HEK293 (cell line): ENCODE data around the gene CHD2.

Experiments used
- CTCF ChIP-seq: fragments of 450-650 bp; formaldehyde crosslinking; IDR thresholded peaks from 2 replicates; pipeline ENCODE4 v1.5.1; 2016; ENCODE audit warnings: missing biosample characterization, missing genetic modification characterization
- EGR2 ChIP-seq: fragments of 450-650 bp; formaldehyde crosslinking; IDR thresholded peaks from 2 replicates; pipeline ENCODE4 v1.5.1; 2016; ENCODE audit warnings: low read depth, missing biosample characterization, missing genetic modification characterization
- FEZF1 ChIP-seq: fragments of 450-650 bp; formaldehyde crosslinking; IDR thresholded peaks from 2 replicates; pipeline ENCODE4 v1.5.1; 2016; ENCODE audit warnings: missing biosample characterization, missing genetic modification characterization
- HOXA7 ChIP-seq: sonication (generic); formaldehyde crosslinking; IDR thresholded peaks from 2 replicates; pipeline ENCODE4 v1.8.1; 2022; ENCODE audit warnings: missing genetic modification reagents, borderline replicate concordance
- KLF8 ChIP-seq: fragments of 450-650 bp; formaldehyde crosslinking; IDR thresholded peaks from 2 replicates; pipeline ENCODE4 v1.5.1; 2016; ENCODE audit warnings: missing biosample characterization, missing genetic modification characterization
- KLF9 ChIP-seq: fragments of 450-650 bp; formaldehyde crosslinking; IDR thresholded peaks from 2 replicates; pipeline ENCODE4 v1.5.1; 2016; ENCODE audit warnings: missing biosample characterization, missing genetic modification characterization, low read depth
- MEIS1 ChIP-seq: sonication (generic); formaldehyde crosslinking; IDR thresholded peaks from 2 replicates; pipeline ENCODE4 v1.8.1; 2022; ENCODE audit warnings: missing genetic modification reagents, mild to moderate bottlenecking, borderline replicate concordance
- PRDM1 ChIP-seq: fragments of 450-650 bp; formaldehyde crosslinking; IDR thresholded peaks from 2 replicates; pipeline ENCODE4; 2016; ENCODE audit warnings: missing biosample characterization, missing genetic modification characterization
- SETDB1 ChIP-seq: IDR thresholded peaks from one replicate; pipeline ENCODE4 v1.6.1; 2017; ENCODE audit warnings: mild to moderate bottlenecking, low read length, moderate library complexity, mixed read lengths; ENCODE audit not compliant: insufficient read length
- SP3 ChIP-seq: fragments of 450-650 bp; formaldehyde crosslinking; IDR thresholded peaks from 2 replicates; pipeline ENCODE4 v1.5.1; 2016; ENCODE audit warnings: missing biosample characterization, missing genetic modification characterization
- TCF7L2 ChIP-seq: IDR thresholded peaks from 2 replicates; pipeline ENCODE4 v1.6.1; 2011; ENCODE audit warnings: low read depth, mild to moderate bottlenecking, inconsistent platforms, low read length, moderate library complexity, borderline replicate concordance
- TRIM28 ChIP-seq: IDR thresholded peaks from 2 replicates; pipeline ENCODE4 v1.6.1; 2011; ENCODE audit warnings: low read length, control low read depth, borderline replicate concordance
- ZBTB44 ChIP-seq: fragments of 450-650 bp; IDR thresholded peaks from 2 replicates; pipeline ENCODE4 v1.5.1; 2018; ENCODE audit warnings: missing biosample characterization, mild to moderate bottlenecking, missing genetic modification characterization
- ZBTB48 ChIP-seq: fragments of 450-650 bp; formaldehyde crosslinking; IDR thresholded peaks from 2 replicates; pipeline ENCODE4 v1.5.1; 2016; ENCODE audit warnings: missing biosample characterization, missing genetic modification characterization
- ZNF16 ChIP-seq: fragments of 450-650 bp; formaldehyde crosslinking; IDR thresholded peaks from 2 replicates; pipeline ENCODE4 v1.5.1; 2016; ENCODE audit warnings: low read depth, missing biosample characterization, missing genetic modification characterization
- ZNF221 ChIP-seq: fragments of 450-650 bp; formaldehyde crosslinking; IDR thresholded peaks from 2 replicates; pipeline ENCODE4 v1.5.1; 2017; ENCODE audit warnings: missing biosample characterization, missing genetic modification characterization, borderline replicate concordance
- ZNF223 ChIP-seq: fragments of 450-650 bp; formaldehyde crosslinking; IDR thresholded peaks from 2 replicates; pipeline ENCODE4 v1.5.1; 2016; ENCODE audit warnings: missing biosample characterization, missing genetic modification characterization
- ZNF23 ChIP-seq: fragments of 450-650 bp; formaldehyde crosslinking; IDR thresholded peaks from 2 replicates; pipeline ENCODE4 v1.5.1; 2016; ENCODE audit warnings: missing biosample characterization, missing genetic modification characterization, borderline replicate concordance
- ZNF274 ChIP-seq, 2 experiments: fragments of 200-500 bp in 1 of 2; fragments of 450-650 bp in 1 of 2; sonication (Bioruptor generic) in 1 of 2; formaldehyde crosslinking in 1 of 2; IDR thresholded peaks; 2 replicates each; pipeline versions ENCODE4 v1.5.1 to v1.6.1; 2014 to 2016; ENCODE audit warnings: borderline replicate concordance in 1 of 2, inconsistent platforms in 1 of 2, low read length in 1 of 2, missing biosample characterization in 1 of 2, missing genetic modification characterization in 1 of 2
- ZNF311 ChIP-seq: fragments of 450-650 bp; formaldehyde crosslinking; IDR thresholded peaks from 2 replicates; pipeline ENCODE4 v1.5.1; 2017; ENCODE audit warnings: missing biosample characterization, missing genetic modification characterization, borderline replicate concordance
- ZNF335 ChIP-seq: fragments of 450-650 bp; formaldehyde crosslinking; conservative IDR thresholded peaks from 2 replicates; pipeline ENCODE4 v1.5.1; 2016; ENCODE audit warnings: missing biosample characterization, missing genetic modification characterization
- ZNF362 ChIP-seq: fragments of 450-650 bp; formaldehyde crosslinking; IDR thresholded peaks from 2 replicates; pipeline ENCODE4 v1.5.1; 2016; ENCODE audit warnings: missing biosample characterization, missing genetic modification characterization
- ZNF433 ChIP-seq: fragments of 450-650 bp; formaldehyde crosslinking; IDR thresholded peaks from 2 replicates; pipeline ENCODE4 v1.5.1; 2016; ENCODE audit warnings: missing biosample characterization, missing genetic modification characterization, low read depth
- ZNF449 ChIP-seq: fragments of 450-650 bp; formaldehyde crosslinking; IDR thresholded peaks from 2 replicates; pipeline ENCODE4 v1.5.1; 2017; ENCODE audit warnings: missing biosample characterization, mild to moderate bottlenecking, missing genetic modification characterization, moderate library complexity
- ZNF501 ChIP-seq: fragments of 450-650 bp; formaldehyde crosslinking; IDR thresholded peaks from 2 replicates; pipeline ENCODE4 v1.5.1; 2016; ENCODE audit warnings: missing biosample characterization, missing genetic modification characterization
- ZNF521 ChIP-seq: fragments of 450-650 bp; formaldehyde crosslinking; IDR thresholded peaks from 2 replicates; pipeline ENCODE4 v1.5.1; 2017; ENCODE audit warnings: missing biosample characterization, mild to moderate bottlenecking, missing genetic modification characterization
- ZNF560 ChIP-seq: fragments of 450-650 bp; formaldehyde crosslinking; IDR thresholded peaks from 2 replicates; pipeline ENCODE4 v1.5.1; 2017; ENCODE audit warnings: missing biosample characterization, missing genetic modification characterization, borderline replicate concordance
- ZNF623 ChIP-seq: fragments of 450-650 bp; formaldehyde crosslinking; IDR thresholded peaks from 2 replicates; pipeline ENCODE4 v1.5.1; 2016; ENCODE audit warnings: missing biosample characterization, missing genetic modification characterization
- ZNF626 ChIP-seq: fragments of 450-650 bp; sonication (Bioruptor Pico); formaldehyde crosslinking; IDR thresholded peaks from 2 replicates; pipeline ENCODE4 v1.5.1; 2018; ENCODE audit warnings: missing biosample characterization, missing genetic modification characterization, inconsistent platforms
- ZNF658 ChIP-seq: fragments of 450-650 bp; formaldehyde crosslinking; IDR thresholded peaks from 2 replicates; pipeline ENCODE4; 2016; ENCODE audit warnings: missing biosample characterization, missing genetic modification characterization
- ZNF664 ChIP-seq: fragments of 450-650 bp; formaldehyde crosslinking; IDR thresholded peaks from 2 replicates; pipeline ENCODE4 v1.5.1; 2016; ENCODE audit warnings: missing biosample characterization, missing genetic modification characterization
- ZNF670 ChIP-seq: fragments of 450-650 bp; formaldehyde crosslinking; IDR thresholded peaks from 2 replicates; pipeline ENCODE4 v1.5.1; 2016; ENCODE audit warnings: missing biosample characterization, missing genetic modification characterization, low read depth
- ZNF704 ChIP-seq: fragments of 450-650 bp; formaldehyde crosslinking; IDR thresholded peaks from 2 replicates; pipeline ENCODE4 v1.5.1; 2016; ENCODE audit warnings: missing biosample characterization, missing genetic modification characterization
- ZNF837 ChIP-seq: fragments of 450-650 bp; formaldehyde crosslinking; IDR thresholded peaks from 2 replicates; pipeline ENCODE4 v1.5.1; 2016; ENCODE audit warnings: missing biosample characterization, missing genetic modification characterization
- ZNF843 ChIP-seq: fragments of 450-650 bp; formaldehyde crosslinking; IDR thresholded peaks from 2 replicates; pipeline ENCODE4 v1.5.1; 2016; ENCODE audit warnings: missing biosample characterization, missing genetic modification characterization
- ZSCAN16 ChIP-seq: fragments of 450-650 bp; formaldehyde crosslinking; IDR thresholded peaks from 2 replicates; pipeline ENCODE4 v1.5.1; 2016; ENCODE audit warnings: missing biosample characterization, missing genetic modification characterization

The CHD2 gene

GRCh38 chr15:92882697-92883162, 17.4 kb upstream of the CHD2 start (continued):
- no peak for TF ChIP-seq ZNF274 (IDR thresholded peaks at IDR 0.05; ENCODE audit: low read length)
- no peak for TF ChIP-seq ZNF274 (tag by site-specific recombination; IDR thresholded peaks at IDR 0.05; ENCODE audit: borderline replicate concordance)
- TF ChIP-seq SETDB1: no peak
- TF ChIP-seq MEIS1 (CRISPR knock-in tag): no peak
- no peak for TF ChIP-seq KLF9 (tag by site-specific recombination)
- TF ChIP-seq FEZF1 (tag by site-specific recombination): no peak
- no peak for TF ChIP-seq ZNF16 (tag by site-specific recombination)
- TF ChIP-seq ZNF623 (tag by site-specific recombination): no peak
- no peak for TF ChIP-seq ZNF560 (tag by site-specific recombination)
- TF ChIP-seq ZNF335 (tag by site-specific recombination): 0 out of 2 replicates have a peak, but pooled peaks have one; percentile 8
- no peak for TF ChIP-seq ZNF223 (tag by site-specific recombination)
- TF ChIP-seq ZNF433 (tag by site-specific recombination): no peak
- TF ChIP-seq ZNF521 (tag by site-specific recombination): no peak
- no peak for TF ChIP-seq ZNF670 (tag by site-specific recombination)
- TF ChIP-seq PRDM1 (tag by site-specific recombination): no peak
- no peak for TF ChIP-seq EGR2 (tag by site-specific recombination)
- TF ChIP-seq ZNF23 (tag by site-specific recombination): no peak
- TF ChIP-seq ZNF843: no peak
- no peak for TF ChIP-seq ZNF501 (tag by site-specific recombination)
- no peak for TF ChIP-seq TRIM28
- TF ChIP-seq KLF8 (tag by site-specific recombination): peak; percentile 32; the same call in 1 of the 2 replicates
- TF ChIP-seq CTCF (tag by site-specific recombination): no peak
- no peak for TF ChIP-seq ZNF626 (tag by site-specific recombination)
- TF ChIP-seq ZBTB48 (tag by site-specific recombination): no peak
- TF ChIP-seq ZSCAN16: no peak
- TF ChIP-seq SP3 (tag by site-specific recombination): no peak
- no peak for TF ChIP-seq HOXA7 (CRISPR knock-in tag)
- TF ChIP-seq ZNF362: no peak
- TF ChIP-seq ZNF221 (tag by site-specific recombination): no peak
- no peak for TF ChIP-seq ZNF664 (tag by site-specific recombination)
- TF ChIP-seq ZNF449 (tag by site-specific recombination): no peak
- TF ChIP-seq TCF7L2: no peak
- TF ChIP-seq ZNF837 (tag by site-specific recombination): no peak
- TF ChIP-seq ZBTB44: peak; percentile 68
- TF ChIP-seq ZNF658 (tag by site-specific recombination): no peak
- no peak for TF ChIP-seq ZNF704 (tag by site-specific recombination)
- TF ChIP-seq ZNF311 (tag by site-specific recombination): no peak
